ENCODE results near the gene ABR. TPM values are rescaled to one million over a fixed set of nuclear protein-coding genes. Genes with fewer than 3 reads are reported as not detected.
"Not testable (repeated sequence)": the region's sequence is repeated elsewhere in the genome, so short reads cannot be mapped to it uniquely, and the experiment has no call there.

ABR gene
- total and polyA plus RNA-seq, 4 donors, result 41.8 to 172 (median 120) TPM

DNA sequence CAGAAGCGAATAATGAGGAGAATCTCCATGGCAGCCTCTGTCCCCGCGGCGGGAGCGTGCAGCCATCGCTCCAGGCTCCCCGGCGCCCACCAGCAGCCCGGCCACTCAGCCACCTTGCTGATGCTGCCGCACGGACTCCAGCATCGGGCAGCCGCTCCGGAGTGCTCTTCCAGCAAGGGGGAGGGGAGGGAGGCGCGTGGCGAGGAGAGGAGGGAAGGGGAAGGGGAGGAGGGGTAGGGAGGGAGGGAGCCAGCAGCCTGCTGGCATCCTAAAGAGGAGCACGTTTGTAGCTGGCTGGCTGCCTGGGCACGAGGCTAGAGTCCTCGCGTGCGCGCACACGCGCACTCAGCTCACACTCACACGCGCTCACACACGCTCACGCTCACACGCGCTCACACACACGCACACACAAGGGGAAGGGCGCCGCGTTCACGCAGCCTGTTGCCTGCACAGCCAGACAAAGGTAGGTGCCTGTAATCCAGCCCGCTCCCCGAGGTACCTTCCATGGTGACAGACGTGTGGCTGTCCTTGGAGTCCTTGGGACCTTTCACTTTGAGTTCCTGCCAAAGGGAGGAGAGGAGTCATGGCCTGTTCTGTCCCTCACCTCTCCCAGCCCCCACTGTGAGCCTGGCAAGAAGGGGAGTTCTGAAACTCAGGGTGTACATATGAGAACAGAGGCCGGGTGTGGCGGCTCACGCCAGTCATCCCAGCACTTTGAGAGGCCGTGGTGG lies 100.8 kb downstream of the ABR start:
- intact Hi-C loops (cut with DNase I), result no loop called here
- Histone ChIP-seq H3K4me1 (ENCODE audit: control insufficient read depth in 1 of 2, insufficient read depth in 2 of 2, low read length in 2 of 2) (no peaks in the 10 kb centered on the region), H3K36me3 (ENCODE audit: control insufficient read depth in 1 of 2, insufficient read depth in 2 of 2, low read length in 1 of 2) (peaks cover 0 to 3% of the 10 kb centered on the region in 2 donors), H3K27me3 (ENCODE audit: control insufficient read depth in 1 of 2, insufficient read depth in 2 of 2, low read length in 1 of 2) (no peaks in the 10 kb centered on the region), H3K27ac (ENCODE audit: low read depth in 1 of 2, low read length in 2 of 2) (no peak overlapping the region), H3K9me3 (ENCODE audit: control insufficient read depth, low read length) (no peaks in the 10 kb centered on the region), H3K4me3 (ENCODE audit: low read length in 2 of 2) (no peak overlapping the region)
- no peak for DNase-seq
- no peak for ATAC-seq (ENCODE audit: low FRiP score)
- 60 to 66% methylated on average over 39 to 43 of the region's 43 CpGs for WGBS, 2 donors

DNA sequence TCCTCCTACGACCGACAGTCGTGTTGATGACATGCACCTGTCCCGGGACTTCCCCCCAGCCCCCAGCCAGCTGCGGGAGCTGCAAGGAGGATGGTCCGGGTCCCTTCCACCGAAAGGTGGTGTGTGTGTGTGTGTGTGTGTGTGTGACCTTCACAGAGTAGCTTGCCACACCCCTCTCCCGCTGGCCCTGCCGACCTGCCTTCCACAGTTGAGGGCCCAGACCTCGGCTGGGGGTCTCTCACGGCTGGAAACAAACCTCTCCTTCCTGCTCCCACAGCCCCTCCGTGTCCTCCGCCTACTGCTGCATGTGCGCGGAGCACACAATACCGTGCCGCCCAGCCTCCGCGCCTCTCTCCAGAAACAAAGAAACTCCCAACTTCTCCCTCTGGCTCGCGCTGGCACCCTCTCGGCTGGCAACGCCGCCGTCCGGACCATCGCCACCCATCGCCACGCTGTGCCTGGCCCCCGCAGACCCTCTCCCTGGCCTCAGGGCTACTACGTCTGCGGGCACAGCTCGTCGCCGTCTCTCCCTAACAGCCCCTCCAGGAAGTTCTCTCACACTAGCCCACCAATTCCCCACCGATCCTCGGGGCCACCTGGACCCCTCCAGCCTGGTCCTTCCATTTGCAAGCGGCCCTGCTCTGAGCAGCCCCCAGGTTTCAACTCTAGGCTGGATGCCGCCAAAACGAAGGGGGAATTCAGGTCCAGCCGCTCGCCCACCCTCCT lies 101.6 kb downstream of the ABR start:
- Histone ChIP-seq H3K4me1 (ENCODE audit: control insufficient read depth in 1 of 2, insufficient read depth in 2 of 2, low read length in 2 of 2) (no peaks in the 10 kb centered on the region), H3K36me3 (ENCODE audit: control insufficient read depth in 1 of 2, insufficient read depth in 2 of 2, low read length in 1 of 2) (peaks cover 0 to 3% of the 10 kb centered on the region in 2 donors), H3K4me3 (ENCODE audit: low read length in 2 of 2) (no peak overlapping the region), H3K27ac (ENCODE audit: low read depth in 1 of 2, low read length in 2 of 2) (no peak overlapping the region), H3K9me3 (ENCODE audit: control insufficient read depth, low read length) (no peaks in the 10 kb centered on the region), H3K27me3 (ENCODE audit: control insufficient read depth in 1 of 2, insufficient read depth in 2 of 2, low read length in 1 of 2) (no peaks in the 10 kb centered on the region)
- WGBS, 2 donors, result 85 to 86% methylated on average over 42 of the region's 42 CpGs
- intact Hi-C loops (cut with DNase I), result no loop called here
- ATAC-seq (ENCODE audit: low FRiP score) (no peak), DNase-seq (no peak)

DNA sequence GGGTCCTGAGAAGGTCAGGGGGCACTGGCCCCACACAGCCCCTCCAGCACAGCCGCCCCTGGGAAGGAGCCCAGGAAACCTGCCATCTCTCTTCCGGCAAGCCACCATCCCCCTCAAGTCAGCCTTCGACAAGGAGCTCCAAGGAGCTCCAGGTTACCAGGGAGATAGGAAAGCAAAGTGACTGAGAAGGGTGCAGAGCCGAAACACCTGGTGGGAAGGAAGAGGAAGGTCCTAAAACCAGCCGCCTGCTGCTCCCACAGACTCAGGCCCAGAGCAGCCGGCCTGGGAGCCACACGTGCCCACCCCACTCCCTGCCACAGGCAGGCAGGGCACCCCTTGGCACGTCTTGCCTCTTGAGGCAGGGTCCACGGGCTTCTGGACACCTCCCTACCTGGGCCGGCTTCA lies 102.2 kb downstream of the ABR start:
- ATAC-seq (ENCODE audit: low FRiP score) (no peak), DNase-seq (no peak)
- 90 to 96% methylated on average over 10 of the region's 10 CpGs for WGBS, 2 donors
- H3K4me3 ChIP-seq (ENCODE audit: low read length in 2 of 2), result no peak overlapping the region
- H3K4me1 ChIP-seq (ENCODE audit: control insufficient read depth in 1 of 2, insufficient read depth in 2 of 2, low read length in 2 of 2), result no peaks in the 10 kb centered on the region
- intact Hi-C loops (cut with DNase I), result no loop called here
- no peaks in the 10 kb centered on the region for H3K27me3 ChIP-seq (ENCODE audit: control insufficient read depth in 1 of 2, insufficient read depth in 2 of 2, low read length in 1 of 2)
- peaks cover 0 to 3% of the 10 kb centered on the region in 2 donors for H3K36me3 ChIP-seq (ENCODE audit: control insufficient read depth in 1 of 2, insufficient read depth in 2 of 2, low read length in 1 of 2)
- H3K9me3 ChIP-seq (ENCODE audit: control insufficient read depth, low read length), result no peaks in the 10 kb centered on the region
- H3K27ac ChIP-seq (ENCODE audit: low read depth in 1 of 2, low read length in 2 of 2), result no peak overlapping the region

DNA sequence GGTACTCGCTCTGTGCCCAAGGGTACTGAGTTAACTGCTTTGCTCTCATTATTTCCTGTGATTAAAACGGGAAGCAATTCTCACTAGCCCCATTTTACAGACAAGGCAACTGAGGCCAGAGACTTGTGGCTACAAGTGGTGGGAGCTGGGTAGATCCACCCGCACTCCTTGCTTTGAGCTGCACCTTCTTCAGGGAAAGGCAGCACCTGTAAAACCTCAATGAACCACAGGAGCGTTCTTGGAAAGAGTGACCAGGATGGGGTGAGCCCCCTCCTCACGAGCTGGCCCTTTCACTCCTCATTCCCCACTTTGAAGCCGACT lies 102.8 kb downstream of the ABR start:
- no peaks in the 10 kb centered on the region for H3K4me1 ChIP-seq (ENCODE audit: control insufficient read depth in 1 of 2, insufficient read depth in 2 of 2, low read length in 2 of 2)
- H3K27ac ChIP-seq (ENCODE audit: low read depth in 1 of 2, low read length in 2 of 2), result no peak overlapping the region
- H3K36me3 ChIP-seq (ENCODE audit: control insufficient read depth in 1 of 2, insufficient read depth in 2 of 2, low read length in 1 of 2), result peaks cover 0 to 2% of the 10 kb centered on the region in 2 donors
- H3K27me3 ChIP-seq (ENCODE audit: control insufficient read depth in 1 of 2, insufficient read depth in 2 of 2, low read length in 1 of 2), result no peaks in the 10 kb centered on the region
- no peaks in the 10 kb centered on the region for H3K9me3 ChIP-seq (ENCODE audit: control insufficient read depth, low read length)
- DNase-seq, result no peak
- H3K4me3 ChIP-seq (ENCODE audit: low read length in 2 of 2), result no peak overlapping the region
- ATAC-seq (ENCODE audit: low FRiP score), result no peak
- 89 to 90% methylated on average over 6 of the region's 6 CpGs for WGBS, 2 donors
- intact Hi-C loops (cut with DNase I), result no loop called here

DNA sequence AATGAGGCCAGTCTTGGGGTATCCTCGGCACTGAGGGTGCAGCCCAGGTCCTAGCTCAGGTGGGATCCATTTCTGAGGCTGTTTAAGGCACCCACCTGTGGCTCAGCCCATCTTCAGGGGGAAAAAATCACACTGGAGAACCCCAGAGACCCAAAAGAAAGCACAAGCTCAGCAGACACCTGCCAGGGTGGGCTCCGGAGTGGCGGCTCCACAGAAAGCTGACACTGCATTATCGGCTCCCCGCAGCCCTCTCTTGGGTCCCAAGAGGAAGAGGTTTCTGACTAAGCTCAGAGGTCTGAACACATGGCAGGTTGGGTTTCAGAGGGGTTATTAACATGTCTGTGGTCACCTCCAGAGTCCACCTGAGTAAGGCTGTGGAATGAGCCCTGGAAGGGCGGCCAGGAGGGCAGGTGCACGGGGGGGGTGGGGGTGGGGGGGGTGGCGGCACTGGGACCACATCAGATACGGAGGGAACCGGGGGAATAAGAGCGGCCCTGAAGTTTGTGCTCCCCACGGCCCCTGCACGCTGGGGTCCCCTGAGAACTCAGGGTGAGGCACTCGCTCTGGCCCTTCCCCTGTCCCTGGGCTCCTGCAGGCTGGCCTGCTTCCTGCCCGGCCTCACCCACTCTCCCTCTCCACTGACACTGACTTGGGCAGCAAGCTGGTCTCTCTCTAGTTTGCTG lies 103.3 kb downstream of the ABR start:
- intact Hi-C loops (cut with DNase I), result no loop called here
- peaks cover 0 to 2% of the 10 kb centered on the region in 2 donors for H3K36me3 ChIP-seq (ENCODE audit: control insufficient read depth in 1 of 2, insufficient read depth in 2 of 2, low read length in 1 of 2)
- WGBS, 2 donors, result 87 to 89% methylated on average over 15 of the region's 15 CpGs
- peak in 1 of 2 donors; percentile 73 for DNase-seq
- H3K27ac ChIP-seq (ENCODE audit: low read depth in 1 of 2, low read length in 2 of 2), result no peak overlapping the region
- H3K9me3 ChIP-seq (ENCODE audit: control insufficient read depth, low read length), result no peaks in the 10 kb centered on the region
- ATAC-seq (ENCODE audit: low FRiP score), result no peak
- no peak overlapping the region for H3K4me3 ChIP-seq (ENCODE audit: low read length in 2 of 2)
- no peaks in the 10 kb centered on the region for H3K27me3 ChIP-seq (ENCODE audit: control insufficient read depth in 1 of 2, insufficient read depth in 2 of 2, low read length in 1 of 2)
- H3K4me1 ChIP-seq (ENCODE audit: control insufficient read depth in 1 of 2, insufficient read depth in 2 of 2, low read length in 2 of 2), result no peaks in the 10 kb centered on the region

DNA sequence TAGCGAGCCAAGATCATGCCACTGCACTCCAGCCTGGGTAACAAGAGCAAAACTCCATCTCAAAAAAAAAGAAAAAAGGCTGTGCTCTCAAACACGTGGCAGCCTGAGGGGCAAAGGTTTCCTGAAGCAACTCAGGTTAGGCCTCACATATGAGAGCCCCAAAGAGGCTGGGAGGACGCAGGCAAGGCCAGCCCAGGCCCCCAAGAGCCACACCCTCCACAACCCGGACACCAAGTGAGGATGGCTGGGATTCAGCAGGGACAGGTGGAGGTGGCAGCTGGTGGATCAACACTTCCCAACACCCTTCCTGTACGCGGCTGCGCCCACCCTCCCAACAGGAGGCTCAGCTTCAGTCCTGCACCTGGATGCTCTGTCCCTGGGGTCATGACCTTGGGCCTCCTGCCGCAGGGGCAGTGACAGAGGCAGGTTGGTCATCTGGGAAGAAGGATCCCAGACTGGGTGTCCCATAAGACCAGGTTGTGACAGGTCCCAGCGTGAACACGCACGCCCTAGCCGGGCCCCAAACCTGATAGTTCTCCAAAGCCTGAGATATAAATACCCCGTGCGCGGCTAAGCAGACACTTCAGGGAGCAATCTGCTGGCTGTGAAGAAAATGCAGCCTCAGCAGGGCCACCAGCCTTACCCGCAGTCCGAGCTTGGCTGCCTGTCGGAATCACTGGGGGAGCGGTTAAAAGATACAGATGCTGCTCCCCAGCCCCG lies 104.7 kb downstream of the ABR start:
- intact Hi-C loops (cut with DNase I), result no loop called here
- Histone ChIP-seq H3K27ac (ENCODE audit: low read depth in 1 of 2, low read length in 2 of 2) (no peak overlapping the region), H3K27me3 (ENCODE audit: control insufficient read depth in 1 of 2, insufficient read depth in 2 of 2, low read length in 1 of 2) (no peaks in the 10 kb centered on the region), H3K36me3 (ENCODE audit: control insufficient read depth in 1 of 2, insufficient read depth in 2 of 2, low read length in 1 of 2) (peaks cover 0 to 2% of the 10 kb centered on the region in 2 donors), H3K9me3 (ENCODE audit: control insufficient read depth, low read length) (no peaks in the 10 kb centered on the region), H3K4me3 (ENCODE audit: low read length in 2 of 2) (no peak overlapping the region), H3K4me1 (ENCODE audit: control insufficient read depth in 1 of 2, insufficient read depth in 2 of 2, low read length in 2 of 2) (no peaks in the 10 kb centered on the region)
- 86 to 87% methylated on average over 20 of the region's 20 CpGs for WGBS, 2 donors
- ATAC-seq (ENCODE audit: low FRiP score) (no peak), DNase-seq (peak; percentile 23 to 60)

DNA sequence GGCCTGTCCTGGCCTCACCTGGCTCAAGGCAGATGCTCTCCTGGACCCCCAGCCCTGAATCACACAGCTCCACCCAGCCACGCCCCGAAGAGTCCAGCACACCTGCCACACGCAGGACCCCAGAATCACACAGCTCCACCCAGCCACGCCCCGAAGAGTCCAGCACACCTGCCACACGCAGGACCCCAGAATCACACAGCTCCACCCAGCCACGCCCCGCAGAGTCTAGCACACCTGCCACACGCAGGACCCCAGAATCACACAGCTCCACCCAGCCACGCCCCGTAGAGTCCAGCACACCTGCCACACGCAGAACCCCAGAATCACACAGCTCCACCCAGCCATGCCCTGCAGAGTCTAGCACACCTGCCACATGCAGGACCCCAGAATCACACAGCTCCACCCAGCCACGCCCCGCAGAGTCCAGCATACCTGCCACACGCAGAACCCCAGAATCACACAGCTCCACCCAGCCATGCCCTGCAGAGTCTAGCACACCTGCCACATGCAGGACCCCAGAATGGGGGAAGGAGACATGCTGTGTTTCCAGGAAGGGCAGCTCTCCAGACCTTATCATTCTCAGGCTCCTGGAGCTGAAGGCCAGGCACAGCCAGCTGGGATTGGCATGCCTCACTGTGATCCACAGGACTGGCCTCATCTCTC lies 105.7 kb downstream of the ABR start:
- H3K4me1 ChIP-seq (ENCODE audit: control insufficient read depth in 1 of 2, insufficient read depth in 2 of 2, low read length in 2 of 2); H3K27me3 ChIP-seq (ENCODE audit: control insufficient read depth in 1 of 2, insufficient read depth in 2 of 2, low read length in 1 of 2); H3K4me3 ChIP-seq (ENCODE audit: low read length in 2 of 2); ATAC-seq (ENCODE audit: low FRiP score); H3K9me3 ChIP-seq (ENCODE audit: control insufficient read depth, low read length); intact Hi-C loops (cut with DNase I); H3K36me3 ChIP-seq (ENCODE audit: control insufficient read depth in 1 of 2, insufficient read depth in 2 of 2, low read length in 1 of 2); H3K27ac ChIP-seq (ENCODE audit: low read depth in 1 of 2, low read length in 2 of 2): not testable (repeated sequence)
- WGBS, 2 donors, result 95 to 96% methylated on average over 15 of the region's 15 CpGs
- peak in 1 of 2 donors; percentile 72 for DNase-seq

DNA sequence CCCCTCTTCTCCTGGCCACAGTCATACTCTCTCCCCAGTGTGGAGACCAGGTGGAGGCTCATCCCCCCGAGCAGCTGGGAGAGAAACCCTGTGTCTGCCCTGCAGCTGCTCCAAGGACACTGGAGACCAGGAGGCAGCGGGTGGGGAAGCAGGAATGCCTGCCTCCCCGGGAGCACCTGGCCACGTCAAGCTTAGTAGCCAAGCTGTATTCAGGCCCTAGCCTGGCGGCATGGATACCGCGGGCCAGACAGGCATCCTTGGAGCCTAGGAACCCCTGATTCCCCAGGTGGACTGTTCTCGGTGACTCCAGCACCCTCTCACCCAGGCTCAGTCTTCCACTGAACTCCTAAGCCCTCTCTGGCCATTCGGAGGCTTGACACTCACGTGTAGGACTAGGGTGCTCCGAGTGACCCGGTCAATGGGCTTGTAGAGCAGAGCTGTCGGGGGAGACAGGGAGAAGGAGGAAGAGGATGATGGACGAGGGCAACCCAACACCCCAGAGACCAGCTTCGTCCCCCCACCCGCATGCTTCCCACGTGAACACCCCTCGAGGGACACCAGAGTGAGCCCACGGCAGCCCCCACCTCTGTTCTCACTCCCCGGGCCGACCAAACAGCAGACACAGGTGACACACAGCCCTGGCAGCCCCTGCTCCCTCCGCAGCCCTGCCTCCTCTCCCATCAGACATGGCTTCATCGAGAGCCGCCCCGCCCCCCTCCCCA lies 106.4 kb downstream of the ABR start:
- intact Hi-C loops (cut with DNase I), result no loop called here
- Histone ChIP-seq H3K4me3 (ENCODE audit: low read length in 2 of 2) (no peak overlapping the region), H3K27ac (ENCODE audit: low read depth in 1 of 2, low read length in 2 of 2) (no peak overlapping the region), H3K36me3 (ENCODE audit: control insufficient read depth in 1 of 2, insufficient read depth in 2 of 2, low read length in 1 of 2) (peaks cover 0 to 5% of the 10 kb centered on the region in 2 donors), H3K4me1 (ENCODE audit: control insufficient read depth in 1 of 2, insufficient read depth in 2 of 2, low read length in 2 of 2) (no peaks in the 10 kb centered on the region), H3K9me3 (ENCODE audit: control insufficient read depth, low read length) (no peaks in the 10 kb centered on the region), H3K27me3 (ENCODE audit: control insufficient read depth in 1 of 2, insufficient read depth in 2 of 2, low read length in 1 of 2) (no peaks in the 10 kb centered on the region)
- ATAC-seq (ENCODE audit: low FRiP score) (no peak), DNase-seq (peak in 1 of 2 donors; percentile 64)
- 88 to 89% methylated on average over 25 of the region's 25 CpGs for WGBS, 2 donors
